H1 (cell line): ENCODE measurements around the gene CIRBP. TPM values are rescaled to one million over a fixed set of nuclear protein-coding genes. Genes with fewer than 3 reads are reported as not detected.
A peak's percentile ranks its signal among the peaks of the same experiment; 100 is the strongest.

Source experiments
- BACH1 ChIP-seq: IDR thresholded peaks from 2 replicates; pipeline ENCODE4 v1.6.1; 2012; ENCODE audit warnings: low read length, improper control_type of control experiment
- CHD1 ChIP-seq: IDR thresholded peaks from 2 replicates; pipeline ENCODE4 v1.6.1; 2012; ENCODE audit warnings: low read depth, low read length, improper control_type of control experiment
- CTCF ChIP-seq, 3 experiments: IDR thresholded peaks; 1 replicate in 2 of 3; 2 replicates in 1 of 3; pipeline versions ENCODE4 v1.5.1 to v1.6.1; 2011; ENCODE audit warnings: low read length in 3 of 3, mild to moderate bottlenecking in 3 of 3, inconsistent platforms in 2 of 3, low read depth in 1 of 3, moderate library complexity in 1 of 3; ENCODE audit not compliant: insufficient read depth in 1 of 3; ENCODE audit errors: control extremely low read depth in 1 of 3
- GTF2F1 ChIP-seq: IDR thresholded peaks from 2 replicates; pipeline ENCODE4 v1.6.1; 2012; ENCODE audit warnings: low read depth, low read length, improper control_type of control experiment, borderline replicate concordance
- PHF8 ChIP-seq: fragments of 200-600 bp; sonication (generic); conservative IDR thresholded peaks from 2 replicates; pipeline ENCODE4 v1.7.1; 2012; ENCODE audit warnings: low read depth, mild to moderate bottlenecking, inconsistent platforms, low read length, moderate library complexity
- POLR2A ChIP-seq, 2 experiments: IDR thresholded peaks; 1 replicate in 1 of 2; 2 replicates in 1 of 2; pipeline ENCODE4 v1.6.1; 2011; ENCODE audit warnings: low read depth in 2 of 2, low read length in 2 of 2, mild to moderate bottlenecking in 2 of 2; ENCODE audit errors: control extremely low read depth in 1 of 2
- SP1 ChIP-seq: IDR thresholded peaks from 2 replicates; pipeline ENCODE4 v1.6.1; 2011; ENCODE audit warnings: low read depth, low read length
- TBP ChIP-seq: IDR thresholded peaks from 2 replicates; pipeline ENCODE4 v1.6.1; 2011; ENCODE audit warnings: low read depth, low read length, improper control_type of control experiment
- TCF12 ChIP-seq: IDR thresholded peaks from 2 replicates; pipeline ENCODE4 v1.6.1; 2011; ENCODE audit warnings: low read depth, mild to moderate bottlenecking, low read length
- ZNF274 ChIP-seq: IDR thresholded peaks from 2 replicates; pipeline ENCODE4 v1.7.0; 2012; ENCODE audit warnings: low read length, borderline replicate concordance; ENCODE audit errors: extremely low read depth
- polyA plus RNA-seq, 7 experiments: library from polyadenylated mRNA; depleted of rRNA in 3 of 7; stranded (reverse) in 5 of 7; unstranded in 2 of 7; fragments of >200 nt in 5 of 7; fragments of 200-250 nt in 2 of 7; gene quantifications; 1 replicate in 5 of 7; 2 replicates in 1 of 7; 4 replicates in 1 of 7; pipeline versions ENCODE4 v1.2.1 to v1.2.3, GENCODE V29; 2011 to 2013; ENCODE audit warnings: missing spikeins in 2 of 7, mixed read lengths in 2 of 7
- total RNA-seq: library from RNA; stranded (reverse); fragmentation: NEBNext Ultra II Directional; extraction: Animal tissue kit (Norgen Biotek cat#: 25700); gene quantifications from 2 replicates; pipeline ENCODE4 v1.2.1, GENCODE V29; 2021

The CIRBP gene
- total and polyA plus RNA-seq, 2 of the 8 experiments (the other 6 are each of a cell fraction or from before 2014, with no cell fraction given), result 175 to 199 TPM

DNA sequence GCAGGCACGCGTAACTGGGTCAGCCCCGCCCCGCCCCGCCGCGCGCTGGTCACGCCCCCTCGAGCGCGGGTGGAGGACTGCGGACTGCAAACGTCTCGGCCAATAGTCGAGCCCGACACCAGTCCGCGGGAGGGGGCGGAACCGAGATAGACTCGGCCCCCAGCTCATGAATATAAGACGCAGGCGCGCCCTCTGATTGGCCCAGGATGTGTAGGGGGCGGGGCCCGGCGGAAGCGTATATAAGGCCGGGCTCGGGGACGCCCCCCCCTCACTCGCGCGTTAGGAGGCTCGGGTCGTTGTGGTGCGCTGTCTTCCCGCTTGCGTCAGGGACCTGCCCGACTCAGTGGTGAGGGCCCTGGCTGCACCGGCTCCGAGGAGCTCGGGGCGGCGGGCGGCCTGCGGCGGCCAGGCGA is at the start of gene CIRBP (continued):
- TF ChIP-seq GTF2F1 (peak; percentile 91), TCF12 (no peak), POLR2A (IDR thresholded peaks at IDR 0.05; ENCODE audit: control extremely low read depth in 1 of 2, low read depth in 2 of 2, low read length in 2 of 2) (peak; percentile 100), PHF8 (peak; percentile 93), BACH1 (peak; percentile 67; the same call in 1 of the 2 replicates), ZNF274 (no peak), TBP (peak; percentile 97), SP1 (peak; percentile 84), CHD1 (peak; percentile 78; the same call in 1 of the 2 replicates), CTCF (IDR thresholded peaks at IDR 0.05; ENCODE audit: control extremely low read depth in 1 of 3, insufficient read depth in 1 of 3, low read depth in 1 of 3, low read length in 3 of 3) (no peak)
